WTC11 (cell line): ENCODE measurements around the gene OVOL2. TPM values are rescaled to one million over a fixed set of nuclear protein-coding genes. Genes with fewer than 3 reads are reported as not detected.

Source experiments
- ATAC-seq: fragments of 200-7000 bp; cut with Tn5 transposase; 2 replicates; pipeline ENCODE4 v1.10.0; 2021; ENCODE audit warnings: mild to moderate bottlenecking, moderate library complexity
- CTCF ChIA-PET: fragments of 300-600 bp; sonication (Branson Sonifier 250); formaldehyde crosslinking; loops from one replicate; lab custom pipeline; 2021; ENCODE audit warnings: antibody characterized with exemption; lab: Charles Lee
- POLR2A ChIA-PET: fragments of 350-600 bp; sonication (Branson Sonifier 250); formaldehyde crosslinking; loops from one replicate; lab custom pipeline; 2021; ENCODE audit warnings: antibody characterized with exemption; lab: Charles Lee
- DNase-seq: peaks from one replicate; pipeline ENCODE4 v3.0.0; 2021; ENCODE audit warnings: low spot score
- H3K27ac Mint-ChIP-seq: 2 replicates; pipeline ENCODE4 v1.8.0; 2021; ENCODE audit warnings: mixed read lengths
- H3K27me3 Mint-ChIP-seq: 2 replicates; pipeline ENCODE4 v1.8.0; 2021; ENCODE audit warnings: low read depth, mild to moderate bottlenecking, moderate library complexity, mixed read lengths
- H3K36me3 Mint-ChIP-seq: 2 replicates; pipeline ENCODE4 v1.8.0; 2021; ENCODE audit warnings: mixed read lengths
- H3K4me1 Mint-ChIP-seq: 2 replicates; pipeline ENCODE4 v1.8.0; 2022; ENCODE audit warnings: mixed read lengths
- H3K4me3 Mint-ChIP-seq: 2 replicates; pipeline ENCODE4 v1.8.0; 2021; ENCODE audit warnings: mild to moderate bottlenecking, moderate library complexity, mixed read lengths
- H3K9me3 Mint-ChIP-seq: 2 replicates; pipeline ENCODE4 v1.8.0; 2021; ENCODE audit warnings: mixed read lengths
- ELF4 ChIP-seq: sonication (generic); formaldehyde crosslinking; IDR thresholded peaks from 2 replicates; pipeline ENCODE4 v1.8.1; 2022; ENCODE audit warnings: low read depth, mild to moderate bottlenecking, moderate library complexity, missing genetic modification reagents
- ETV6 ChIP-seq: sonication (generic); formaldehyde crosslinking; IDR thresholded peaks from 2 replicates; pipeline ENCODE4 v1.8.1; 2022; ENCODE audit warnings: mild to moderate bottlenecking, missing genetic modification reagents
- FOXP1 ChIP-seq: sonication (generic); formaldehyde crosslinking; IDR thresholded peaks from 2 replicates; pipeline ENCODE4 v1.8.0; 2022; ENCODE audit warnings: missing genetic modification reagents, mild to moderate bottlenecking, moderate library complexity, borderline replicate concordance
- GABPB1 ChIP-seq: sonication (generic); formaldehyde crosslinking; IDR thresholded peaks from 2 replicates; pipeline ENCODE4 v1.8.1; 2023; ENCODE audit warnings: mild to moderate bottlenecking, missing genetic modification reagents
- IRF2 ChIP-seq: sonication (generic); formaldehyde crosslinking; IDR thresholded peaks from 2 replicates; pipeline ENCODE4 v1.8.0; 2022; ENCODE audit warnings: low read depth, missing genetic modification reagents, borderline replicate concordance
- NR1H2 ChIP-seq: sonication (generic); formaldehyde crosslinking; IDR thresholded peaks from 2 replicates; pipeline ENCODE4 v1.9.0; 2021; ENCODE audit warnings: mild to moderate bottlenecking, moderate library complexity, missing genetic modification reagents
- TEAD1 ChIP-seq: sonication (generic); formaldehyde crosslinking; IDR thresholded peaks from 2 replicates; pipeline ENCODE4 v1.8.0; 2022; ENCODE audit warnings: mild to moderate bottlenecking, missing genetic modification reagents
- ZNF219 ChIP-seq: sonication (generic); formaldehyde crosslinking; IDR thresholded peaks from 2 replicates; pipeline ENCODE4 v1.8.0; 2023; ENCODE audit warnings: missing genetic modification reagents, mild to moderate bottlenecking, borderline replicate concordance
- ZNF263 ChIP-seq: sonication (generic); formaldehyde crosslinking; IDR thresholded peaks from 2 replicates; pipeline ENCODE4 v1.8.1; 2022; ENCODE audit warnings: low read depth, mild to moderate bottlenecking, moderate library complexity, missing genetic modification reagents
- total RNA-seq: library from RNA; stranded (reverse); gene quantifications from 3 replicates; pipeline ENCODE4 v1.2.3, GENCODE V29; 2021
- TF ChIP-seq, protein P1 (sequence below): sonication (generic); formaldehyde crosslinking; conservative IDR thresholded peaks from 2 replicates; pipeline ENCODE4 v1.8.1; 2023; ENCODE audit warnings: mild to moderate bottlenecking, low read depth, missing genetic modification reagents, moderate library complexity
- TF ChIP-seq, protein P2 (sequence below): sonication (generic); formaldehyde crosslinking; IDR thresholded peaks from 2 replicates; pipeline ENCODE4 v1.8.1; 2023; ENCODE audit warnings: mild to moderate bottlenecking, moderate library complexity, missing genetic modification reagents
- TF ChIP-seq, protein P3 (sequence below): sonication (generic); formaldehyde crosslinking; conservative IDR thresholded peaks from 2 replicates; pipeline ENCODE4 v1.8.1; 2022; ENCODE audit warnings: mild to moderate bottlenecking, missing genetic modification reagents
- TF ChIP-seq, protein P4 (sequence below): sonication (generic); formaldehyde crosslinking; IDR thresholded peaks from 2 replicates; pipeline ENCODE4 v1.8.0; 2022; ENCODE audit warnings: mild to moderate bottlenecking, missing genetic modification reagents
- TF ChIP-seq, protein P5 (sequence below): sonication (generic); formaldehyde crosslinking; IDR thresholded peaks from 2 replicates; pipeline ENCODE4 v1.8.1; 2023; ENCODE audit warnings: mild to moderate bottlenecking, missing genetic modification reagents, borderline replicate concordance
- TF ChIP-seq, protein P6 (sequence below): sonication (generic); formaldehyde crosslinking; IDR thresholded peaks from 2 replicates; pipeline ENCODE4 v1.8.1; 2022; ENCODE audit warnings: low read depth, mild to moderate bottlenecking, moderate library complexity, missing genetic modification reagents, borderline replicate concordance
- TF ChIP-seq, protein P7 (sequence below): sonication (generic); formaldehyde crosslinking; IDR thresholded peaks from 2 replicates; pipeline ENCODE4 v1.8.0; 2022; ENCODE audit warnings: missing genetic modification reagents
- TF ChIP-seq, protein P8 (sequence below): sonication (generic); formaldehyde crosslinking; IDR thresholded peaks from 2 replicates; pipeline ENCODE4 v1.8.1; 2023; ENCODE audit warnings: mild to moderate bottlenecking, missing genetic modification reagents, moderate library complexity
- TF ChIP-seq, protein P9 (sequence below): fragments of 250-450 bp; sonication (Bioruptor Pico); IDR thresholded peaks from 2 replicates; pipeline ENCODE4 v2.1.2; 2022; ENCODE audit warnings: mild to moderate bottlenecking, moderate library complexity

The OVOL2 gene
- total RNA-seq, 1 experiment from 2014 or later = 9.8 TPM

DNA sequence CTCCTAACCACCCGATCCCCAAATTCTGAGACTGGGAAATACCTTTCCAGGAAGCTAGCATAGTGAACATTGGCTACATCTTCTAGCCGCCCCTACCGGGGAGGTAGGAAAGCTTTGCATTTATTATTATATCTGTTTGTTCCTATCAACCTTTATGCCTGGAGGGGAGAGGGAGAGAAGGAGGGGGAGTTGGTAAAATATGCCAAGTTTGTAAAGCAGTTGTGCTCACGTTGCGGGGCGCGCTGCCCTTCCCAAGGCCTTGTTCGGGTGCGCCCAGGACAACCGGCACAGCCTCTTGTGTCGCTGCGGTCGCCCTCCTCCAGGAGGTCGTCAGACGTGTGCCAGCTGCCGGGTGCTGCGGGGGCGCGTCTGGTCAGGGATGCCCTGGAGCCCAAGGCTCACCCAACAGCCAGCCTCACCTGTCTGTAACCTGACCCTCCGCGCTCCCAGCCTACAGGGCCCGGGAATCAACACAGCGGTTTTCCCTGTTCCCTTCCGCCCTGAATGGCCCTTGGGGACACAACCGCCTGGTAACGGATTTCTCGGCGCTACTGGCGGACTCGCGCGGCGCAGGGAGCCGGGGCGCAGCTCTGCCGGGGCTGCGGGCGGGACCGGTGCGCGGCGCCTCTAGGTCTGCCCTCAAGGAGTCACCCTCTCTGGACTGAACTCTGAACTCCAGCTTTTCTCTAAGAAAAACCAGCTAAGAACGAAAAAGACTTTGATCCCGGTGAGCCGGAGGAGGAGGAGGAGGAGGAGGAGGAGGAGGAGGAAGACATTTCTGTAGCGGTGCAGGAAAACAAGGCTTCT, 1.1 kb upstream of the OVOL2 start (continued):
- TF ChIP-seq FOXP1 (CRISPR knock-in tag) (peak; percentile 74; the same call in 1 of the 2 replicates), NR1H2 (CRISPR knock-in tag) (no peak), ELF4 (CRISPR knock-in tag) (peak; percentile 85; the same call in 1 of the 2 replicates), ETV6 (CRISPR knock-in tag) (peak; percentile 78), ZNF219 (peak; percentile 32; the same call in 1 of the 2 replicates), GABPB1 (no peak), ZNF263 (CRISPR knock-in tag) (peak; percentile 88), TEAD1 (CRISPR knock-in tag) (0 out of 2 replicates have a peak, but pooled peaks have one; percentile 31)
- TF ChIP-seq, protein P1, sequence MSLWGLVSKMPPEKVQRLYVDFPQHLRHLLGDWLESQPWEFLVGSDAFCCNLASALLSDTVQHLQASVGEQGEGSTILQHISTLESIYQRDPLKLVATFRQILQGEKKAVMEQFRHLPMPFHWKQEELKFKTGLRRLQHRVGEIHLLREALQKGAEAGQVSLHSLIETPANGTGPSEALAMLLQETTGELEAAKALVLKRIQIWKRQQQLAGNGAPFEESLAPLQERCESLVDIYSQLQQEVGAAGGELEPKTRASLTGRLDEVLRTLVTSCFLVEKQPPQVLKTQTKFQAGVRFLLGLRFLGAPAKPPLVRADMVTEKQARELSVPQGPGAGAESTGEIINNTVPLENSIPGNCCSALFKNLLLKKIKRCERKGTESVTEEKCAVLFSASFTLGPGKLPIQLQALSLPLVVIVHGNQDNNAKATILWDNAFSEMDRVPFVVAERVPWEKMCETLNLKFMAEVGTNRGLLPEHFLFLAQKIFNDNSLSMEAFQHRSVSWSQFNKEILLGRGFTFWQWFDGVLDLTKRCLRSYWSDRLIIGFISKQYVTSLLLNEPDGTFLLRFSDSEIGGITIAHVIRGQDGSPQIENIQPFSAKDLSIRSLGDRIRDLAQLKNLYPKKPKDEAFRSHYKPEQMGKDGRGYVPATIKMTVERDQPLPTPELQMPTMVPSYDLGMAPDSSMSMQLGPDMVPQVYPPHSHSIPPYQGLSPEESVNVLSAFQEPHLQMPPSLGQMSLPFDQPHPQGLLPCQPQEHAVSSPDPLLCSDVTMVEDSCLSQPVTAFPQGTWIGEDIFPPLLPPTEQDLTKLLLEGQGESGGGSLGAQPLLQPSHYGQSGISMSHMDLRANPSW (CRISPR knock-in tag) = 0 out of 2 replicates have a peak, but pooled peaks have one; percentile 24
- TF ChIP-seq, protein P2, sequence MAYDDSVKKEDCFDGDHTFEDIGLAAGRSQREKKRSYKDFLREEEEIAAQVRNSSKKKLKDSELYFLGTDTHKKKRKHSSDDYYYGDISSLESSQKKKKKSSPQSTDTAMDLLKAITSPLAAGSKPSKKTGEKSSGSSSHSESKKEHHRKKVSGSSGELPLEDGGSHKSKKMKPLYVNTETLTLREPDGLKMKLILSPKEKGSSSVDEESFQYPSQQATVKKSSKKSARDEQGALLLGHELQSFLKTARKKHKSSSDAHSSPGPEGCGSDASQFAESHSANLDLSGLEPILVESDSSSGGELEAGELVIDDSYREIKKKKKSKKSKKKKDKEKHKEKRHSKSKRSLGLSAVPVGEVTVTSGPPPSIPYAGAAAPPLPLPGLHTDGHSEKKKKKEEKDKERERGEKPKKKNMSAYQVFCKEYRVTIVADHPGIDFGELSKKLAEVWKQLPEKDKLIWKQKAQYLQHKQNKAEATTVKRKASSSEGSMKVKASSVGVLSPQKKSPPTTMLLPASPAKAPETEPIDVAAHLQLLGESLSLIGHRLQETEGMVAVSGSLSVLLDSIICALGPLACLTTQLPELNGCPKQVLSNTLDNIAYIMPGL (CRISPR knock-in tag) = peak; percentile 84
- TF ChIP-seq, protein P3, sequence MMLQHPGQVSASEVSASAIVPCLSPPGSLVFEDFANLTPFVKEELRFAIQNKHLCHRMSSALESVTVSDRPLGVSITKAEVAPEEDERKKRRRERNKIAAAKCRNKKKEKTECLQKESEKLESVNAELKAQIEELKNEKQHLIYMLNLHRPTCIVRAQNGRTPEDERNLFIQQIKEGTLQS = no peak
- TF ChIP-seq, protein P4, sequence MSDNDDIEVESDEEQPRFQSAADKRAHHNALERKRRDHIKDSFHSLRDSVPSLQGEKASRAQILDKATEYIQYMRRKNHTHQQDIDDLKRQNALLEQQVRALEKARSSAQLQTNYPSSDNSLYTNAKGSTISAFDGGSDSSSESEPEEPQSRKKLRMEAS (CRISPR knock-in tag) = peak; percentile 74; the same call in 1 of the 2 replicates
- TF ChIP-seq, protein P5, sequence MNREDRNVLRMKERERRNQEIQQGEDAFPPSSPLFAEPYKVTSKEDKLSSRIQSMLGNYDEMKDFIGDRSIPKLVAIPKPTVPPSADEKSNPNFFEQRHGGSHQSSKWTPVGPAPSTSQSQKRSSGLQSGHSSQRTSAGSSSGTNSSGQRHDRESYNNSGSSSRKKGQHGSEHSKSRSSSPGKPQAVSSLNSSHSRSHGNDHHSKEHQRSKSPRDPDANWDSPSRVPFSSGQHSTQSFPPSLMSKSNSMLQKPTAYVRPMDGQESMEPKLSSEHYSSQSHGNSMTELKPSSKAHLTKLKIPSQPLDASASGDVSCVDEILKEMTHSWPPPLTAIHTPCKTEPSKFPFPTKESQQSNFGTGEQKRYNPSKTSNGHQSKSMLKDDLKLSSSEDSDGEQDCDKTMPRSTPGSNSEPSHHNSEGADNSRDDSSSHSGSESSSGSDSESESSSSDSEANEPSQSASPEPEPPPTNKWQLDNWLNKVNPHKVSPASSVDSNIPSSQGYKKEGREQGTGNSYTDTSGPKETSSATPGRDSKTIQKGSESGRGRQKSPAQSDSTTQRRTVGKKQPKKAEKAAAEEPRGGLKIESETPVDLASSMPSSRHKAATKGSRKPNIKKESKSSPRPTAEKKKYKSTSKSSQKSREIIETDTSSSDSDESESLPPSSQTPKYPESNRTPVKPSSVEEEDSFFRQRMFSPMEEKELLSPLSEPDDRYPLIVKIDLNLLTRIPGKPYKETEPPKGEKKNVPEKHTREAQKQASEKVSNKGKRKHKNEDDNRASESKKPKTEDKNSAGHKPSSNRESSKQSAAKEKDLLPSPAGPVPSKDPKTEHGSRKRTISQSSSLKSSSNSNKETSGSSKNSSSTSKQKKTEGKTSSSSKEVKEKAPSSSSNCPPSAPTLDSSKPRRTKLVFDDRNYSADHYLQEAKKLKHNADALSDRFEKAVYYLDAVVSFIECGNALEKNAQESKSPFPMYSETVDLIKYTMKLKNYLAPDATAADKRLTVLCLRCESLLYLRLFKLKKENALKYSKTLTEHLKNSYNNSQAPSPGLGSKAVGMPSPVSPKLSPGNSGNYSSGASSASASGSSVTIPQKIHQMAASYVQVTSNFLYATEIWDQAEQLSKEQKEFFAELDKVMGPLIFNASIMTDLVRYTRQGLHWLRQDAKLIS (CRISPR knock-in tag) = no peak
- TF ChIP-seq, protein P6, sequence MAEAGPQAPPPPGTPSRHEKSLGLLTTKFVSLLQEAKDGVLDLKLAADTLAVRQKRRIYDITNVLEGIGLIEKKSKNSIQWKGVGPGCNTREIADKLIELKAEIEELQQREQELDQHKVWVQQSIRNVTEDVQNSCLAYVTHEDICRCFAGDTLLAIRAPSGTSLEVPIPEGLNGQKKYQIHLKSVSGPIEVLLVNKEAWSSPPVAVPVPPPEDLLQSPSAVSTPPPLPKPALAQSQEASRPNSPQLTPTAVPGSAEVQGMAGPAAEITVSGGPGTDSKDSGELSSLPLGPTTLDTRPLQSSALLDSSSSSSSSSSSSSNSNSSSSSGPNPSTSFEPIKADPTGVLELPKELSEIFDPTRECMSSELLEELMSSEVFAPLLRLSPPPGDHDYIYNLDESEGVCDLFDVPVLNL = no peak
- TF ChIP-seq, all 79 proteins: peak for 15

DNA sequence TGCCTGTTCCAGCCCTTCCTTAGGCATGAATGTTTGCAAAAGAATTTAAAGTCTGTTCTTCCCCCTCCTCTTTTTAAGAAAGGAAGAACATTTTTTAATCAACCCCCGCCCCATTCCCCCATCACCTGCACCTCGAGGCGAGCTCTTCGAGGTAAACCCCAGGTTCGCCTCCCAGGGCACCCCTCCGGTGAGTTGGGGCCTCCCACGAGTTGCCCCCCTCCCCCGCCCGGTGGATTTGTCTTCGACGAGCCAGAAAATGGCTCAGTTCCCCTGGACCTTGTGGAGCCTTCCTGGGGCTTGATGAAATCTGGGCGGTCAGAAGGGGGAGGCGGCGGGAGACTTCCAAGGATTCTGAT, 256 bp upstream of the OVOL2 start:
- Mint-ChIP-seq H3K27ac (no peak overlapping the region), H3K4me1 (peaks cover 29% of the 10 kb centered on the region), H3K9me3 (no peaks in the 10 kb centered on the region), H3K4me3 (peak overlapping the region; percentile 73), H3K36me3 (no peaks in the 10 kb centered on the region), H3K27me3 (peaks cover 33% of the 10 kb centered on the region)
- ChIA-PET CTCF (interaction anchor here (0.6 to 1.4 kb wide), 5 partner anchors 14 to 376 kb away, joined by 3 to 4 read pairs (median 3); partner anchors contain the start of gene RRBP1), POLR2A (interaction anchor here (0.7 to 1.5 kb wide), 2 partner anchors 63 to 118 kb away, joined by 3 read pairs; no protein-coding TSS in a partner anchor)
- no peak for ATAC-seq
- no peak for DNase-seq
- TF ChIP-seq IRF2 (CRISPR knock-in tag) = no peak
- TF ChIP-seq, protein P7, sequence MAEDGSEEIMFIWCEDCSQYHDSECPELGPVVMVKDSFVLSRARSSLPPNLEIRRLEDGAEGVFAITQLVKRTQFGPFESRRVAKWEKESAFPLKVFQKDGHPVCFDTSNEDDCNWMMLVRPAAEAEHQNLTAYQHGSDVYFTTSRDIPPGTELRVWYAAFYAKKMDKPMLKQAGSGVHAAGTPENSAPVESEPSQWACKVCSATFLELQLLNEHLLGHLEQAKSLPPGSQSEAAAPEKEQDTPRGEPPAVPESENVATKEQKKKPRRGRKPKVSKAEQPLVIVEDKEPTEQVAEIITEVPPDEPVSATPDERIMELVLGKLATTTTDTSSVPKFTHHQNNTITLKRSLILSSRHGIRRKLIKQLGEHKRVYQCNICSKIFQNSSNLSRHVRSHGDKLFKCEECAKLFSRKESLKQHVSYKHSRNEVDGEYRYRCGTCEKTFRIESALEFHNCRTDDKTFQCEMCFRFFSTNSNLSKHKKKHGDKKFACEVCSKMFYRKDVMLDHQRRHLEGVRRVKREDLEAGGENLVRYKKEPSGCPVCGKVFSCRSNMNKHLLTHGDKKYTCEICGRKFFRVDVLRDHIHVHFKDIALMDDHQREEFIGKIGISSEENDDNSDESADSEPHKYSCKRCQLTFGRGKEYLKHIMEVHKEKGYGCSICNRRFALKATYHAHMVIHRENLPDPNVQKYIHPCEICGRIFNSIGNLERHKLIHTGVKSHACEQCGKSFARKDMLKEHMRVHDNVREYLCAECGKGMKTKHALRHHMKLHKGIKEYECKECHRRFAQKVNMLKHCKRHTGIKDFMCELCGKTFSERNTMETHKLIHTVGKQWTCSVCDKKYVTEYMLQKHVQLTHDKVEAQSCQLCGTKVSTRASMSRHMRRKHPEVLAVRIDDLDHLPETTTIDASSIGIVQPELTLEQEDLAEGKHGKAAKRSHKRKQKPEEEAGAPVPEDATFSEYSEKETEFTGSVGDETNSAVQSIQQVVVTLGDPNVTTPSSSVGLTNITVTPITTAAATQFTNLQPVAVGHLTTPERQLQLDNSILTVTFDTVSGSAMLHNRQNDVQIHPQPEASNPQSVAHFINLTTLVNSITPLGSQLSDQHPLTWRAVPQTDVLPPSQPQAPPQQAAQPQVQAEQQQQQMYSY = no peak
- TF ChIP-seq, protein P8, sequence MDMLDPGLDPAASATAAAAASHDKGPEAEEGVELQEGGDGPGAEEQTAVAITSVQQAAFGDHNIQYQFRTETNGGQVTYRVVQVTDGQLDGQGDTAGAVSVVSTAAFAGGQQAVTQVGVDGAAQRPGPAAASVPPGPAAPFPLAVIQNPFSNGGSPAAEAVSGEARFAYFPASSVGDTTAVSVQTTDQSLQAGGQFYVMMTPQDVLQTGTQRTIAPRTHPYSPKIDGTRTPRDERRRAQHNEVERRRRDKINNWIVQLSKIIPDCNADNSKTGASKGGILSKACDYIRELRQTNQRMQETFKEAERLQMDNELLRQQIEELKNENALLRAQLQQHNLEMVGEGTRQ = no peak
- TF ChIP-seq, protein P9, sequence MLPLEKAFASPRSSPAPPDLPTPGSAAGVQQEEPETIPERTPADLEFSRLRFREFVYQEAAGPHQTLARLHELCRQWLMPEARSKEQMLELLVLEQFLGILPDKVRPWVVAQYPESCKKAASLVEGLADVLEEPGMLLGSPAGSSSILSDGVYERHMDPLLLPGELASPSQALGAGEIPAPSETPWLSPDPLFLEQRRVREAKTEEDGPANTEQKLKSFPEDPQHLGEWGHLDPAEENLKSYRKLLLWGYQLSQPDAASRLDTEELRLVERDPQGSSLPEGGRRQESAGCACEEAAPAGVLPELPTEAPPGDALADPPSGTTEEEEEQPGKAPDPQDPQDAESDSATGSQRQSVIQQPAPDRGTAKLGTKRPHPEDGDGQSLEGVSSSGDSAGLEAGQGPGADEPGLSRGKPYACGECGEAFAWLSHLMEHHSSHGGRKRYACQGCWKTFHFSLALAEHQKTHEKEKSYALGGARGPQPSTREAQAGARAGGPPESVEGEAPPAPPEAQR (CRISPR knock-in tag) = no peak
